ENCODE results near the gene FSCN2. TPM values are rescaled to one million over a fixed set of nuclear protein-coding genes. Genes with fewer than 3 reads are reported as not detected.
A peak's percentile ranks its signal among the peaks of the same experiment; 100 is the strongest.

FSCN2 gene
- total RNA-seq, 2 experiments from 2014 or later: 0.22 to 0.33 TPM

DNA sequence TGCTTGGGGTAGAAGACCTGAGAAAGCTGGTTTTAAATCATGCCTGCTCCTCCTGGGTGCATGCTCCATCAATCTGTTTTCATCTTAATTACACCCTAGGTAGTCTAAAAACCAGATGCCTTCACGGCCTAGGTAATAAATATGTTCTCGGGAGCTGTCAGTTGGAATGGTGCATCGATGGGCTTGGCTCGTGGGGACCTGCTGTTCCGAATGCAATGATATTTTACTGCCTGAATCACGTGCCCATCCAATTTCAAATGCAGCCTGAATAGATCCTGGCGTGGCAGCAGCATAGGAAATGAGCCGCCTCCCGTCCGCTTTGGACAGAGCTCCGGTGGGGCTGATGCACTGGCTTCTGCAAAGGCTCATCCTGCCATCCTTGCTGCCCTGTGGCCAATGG lies 42.8 kb downstream of the FSCN2 start:
- Mint-ChIP-seq H3K9me3 (no peaks in the 10 kb centered on the region), H3K27me3 (no peaks in the 10 kb centered on the region), H3K4me3 (no peak overlapping the region), H3K4me1 (no peaks in the 10 kb centered on the region), H3K36me3 (ENCODE audit: low read depth) (peaks cover 22% of the 10 kb centered on the region), H3K27ac (no peak overlapping the region)
- no peak for DNase-seq
- POLR2A ChIA-PET: no interaction called here
- CTCF ChIA-PET: no interaction called here

DNA sequence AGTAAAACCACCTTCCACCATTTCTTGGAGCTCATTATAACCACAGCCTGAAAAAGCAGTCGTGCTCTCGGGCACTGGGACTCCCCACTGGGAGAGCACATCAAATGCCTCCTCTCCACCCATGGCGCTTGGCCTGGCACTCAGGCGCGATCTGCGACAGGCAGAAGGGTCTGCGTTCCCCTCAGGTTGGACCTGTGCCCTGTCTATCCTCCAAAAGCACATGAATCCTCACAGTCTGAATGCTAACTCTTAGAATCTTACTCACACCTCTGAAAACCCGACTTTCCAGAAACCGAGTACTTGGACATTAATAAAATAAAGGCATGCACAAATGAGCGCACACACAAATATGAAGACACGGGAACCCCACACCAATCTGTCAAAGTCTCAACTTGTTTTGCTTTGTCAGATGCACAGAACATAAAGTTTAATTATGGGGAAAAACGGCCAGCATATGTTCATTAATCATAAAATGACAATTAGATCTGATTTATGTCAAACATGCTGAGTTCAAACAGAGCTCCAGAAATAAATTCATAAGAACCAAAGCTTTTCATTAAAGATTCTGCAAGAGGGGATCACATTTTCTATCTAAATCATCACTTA lies 44.5 kb downstream of the FSCN2 start:
- Mint-ChIP-seq H3K36me3 (ENCODE audit: low read depth) (peaks cover 21% of the 10 kb centered on the region), H3K27me3 (no peaks in the 10 kb centered on the region), H3K4me1 (no peaks in the 10 kb centered on the region), H3K4me3 (no peak overlapping the region), H3K9me3 (no peaks in the 10 kb centered on the region), H3K27ac (no peak overlapping the region)
- CTCF ChIA-PET: interaction anchor here (1.7 kb wide), 1 partner anchor 87 kb away, joined by 3 read pairs; no protein-coding TSS in a partner anchor
- DNase-seq: no peak
- POLR2A ChIA-PET: no interaction called here

- CTCF ChIA-PET: interaction anchor here (0.8 to 1.7 kb wide), 2 partner anchors 22 to 86 kb away, joined by 3 read pairs; partner anchors contain the start of gene FAAP100
- Mint-ChIP-seq H3K36me3 (ENCODE audit: low read depth) (peaks cover 11% of the 10 kb centered on the region), H3K4me1 (no peaks in the 10 kb centered on the region), H3K4me3 (no peak overlapping the region), H3K27me3 (no peaks in the 10 kb centered on the region), H3K27ac (peak overlapping the region; percentile 20), H3K9me3 (no peaks in the 10 kb centered on the region)
- DNase-seq: no peak
- POLR2A ChIA-PET: no interaction called here
These were observed 45.8 kb downstream of the FSCN2 start for GRCh38 chr17:81573794-81574642.

- H3K27me3 Mint-ChIP-seq: no peaks in the 10 kb centered on the region
- H3K4me1 Mint-ChIP-seq: peaks cover 3% of the 10 kb centered on the region
- POLR2A ChIA-PET: no interaction called here
- H3K9me3 Mint-ChIP-seq: no peaks in the 10 kb centered on the region
- CTCF ChIA-PET: interaction anchor here (0.8 kb wide), 1 partner anchor 22 kb away, joined by 3 read pairs; the partner anchor contains the start of gene FAAP100
- no peak overlapping the region for H3K27ac Mint-ChIP-seq
- H3K4me3 Mint-ChIP-seq: no peak overlapping the region
- H3K36me3 Mint-ChIP-seq (ENCODE audit: low read depth): peaks cover 13% of the 10 kb centered on the region
- no peak for DNase-seq
These were observed 46.4 kb downstream of the FSCN2 start for GRCh38 chr17:81574643-81574956.

GRCh38 chr17:81575836-81576235 lies 47.7 kb downstream of the FSCN2 start:
- Mint-ChIP-seq H3K4me3 (no peak overlapping the region), H3K36me3 (ENCODE audit: low read depth) (peaks cover 15% of the 10 kb centered on the region), H3K9me3 (no peaks in the 10 kb centered on the region), H3K4me1 (peaks cover 8% of the 10 kb centered on the region), H3K27me3 (no peaks in the 10 kb centered on the region), H3K27ac (no peak overlapping the region)
- no peak for DNase-seq
- ChIA-PET POLR2A (no interaction called here), CTCF (no interaction called here)

- no peaks in the 10 kb centered on the region for H3K9me3 Mint-ChIP-seq
These were observed 48.6 kb downstream of the FSCN2 start for GRCh38 chr17:81576621-81577277.

DNA sequence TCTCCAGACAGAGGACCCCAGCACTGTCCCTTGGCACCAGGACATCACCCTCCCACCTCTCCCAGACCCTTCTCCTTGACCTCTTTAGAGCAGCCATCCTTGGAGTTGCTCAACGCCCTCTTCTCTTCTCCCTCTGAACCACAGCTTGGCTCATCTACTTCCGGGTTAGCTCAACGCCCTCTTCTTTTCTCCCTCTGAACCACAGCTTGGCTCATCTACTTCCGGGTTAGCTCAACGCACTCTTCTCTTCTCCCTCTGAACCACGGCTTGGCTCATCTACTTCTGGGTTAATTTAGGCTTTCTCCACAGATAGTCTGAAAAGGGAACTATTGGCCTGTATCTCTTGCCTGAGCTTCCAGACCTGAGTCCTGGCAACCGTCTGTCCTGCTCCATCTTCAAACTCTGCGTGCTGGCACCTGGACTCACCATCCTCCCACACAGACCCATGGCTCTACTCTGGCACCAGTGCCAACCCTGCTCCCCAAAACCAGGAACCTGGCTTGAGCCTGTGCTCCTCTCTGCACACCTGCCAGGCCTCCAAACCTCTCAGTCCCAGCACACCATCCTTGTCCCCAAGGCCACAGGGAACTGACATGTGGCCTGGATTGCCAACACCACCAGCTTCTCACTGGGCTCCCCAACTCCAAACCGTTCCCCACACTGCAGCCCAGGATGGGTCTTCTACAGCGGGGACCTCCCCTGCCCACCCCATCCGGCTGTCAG lies 49.3 kb downstream of the FSCN2 start:
- Mint-ChIP-seq H3K9me3 (no peaks in the 10 kb centered on the region), H3K27ac (peak overlapping the region; percentile 68), H3K4me1 (peaks cover 8% of the 10 kb centered on the region), H3K27me3 (no peaks in the 10 kb centered on the region), H3K36me3 (ENCODE audit: low read depth) (peaks cover 11% of the 10 kb centered on the region), H3K4me3 (no peak overlapping the region)
- no peak for DNase-seq
- POLR2A ChIA-PET: no interaction called here
- CTCF ChIA-PET: interaction anchor here (1.3 kb wide), 1 partner anchor 20 kb away, joined by 5 read pairs; no protein-coding TSS in a partner anchor

More at GRCh38 chr17:81576621-81577277, 48.6 kb downstream of the FSCN2 start:
- POLR2A ChIA-PET: no interaction called here
- Mint-ChIP-seq H3K36me3 (ENCODE audit: low read depth) (peaks cover 12% of the 10 kb centered on the region), H3K4me1 (peaks cover 8% of the 10 kb centered on the region), H3K27me3 (no peaks in the 10 kb centered on the region), H3K4me3 (no peak overlapping the region), H3K27ac (no peak overlapping the region)
- DNase-seq: no peak
- CTCF ChIA-PET: interaction anchor here (1.3 kb wide), 1 partner anchor 21 kb away, joined by 5 read pairs; no protein-coding TSS in a partner anchor

- H3K36me3 Mint-ChIP-seq (ENCODE audit: low read depth): peaks cover 11% of the 10 kb centered on the region
- DNase-seq: no peak
- peaks cover 8% of the 10 kb centered on the region for H3K4me1 Mint-ChIP-seq
- H3K27me3 Mint-ChIP-seq: no peaks in the 10 kb centered on the region
- H3K27ac Mint-ChIP-seq: no peak overlapping the region
- ChIA-PET POLR2A (no interaction called here), CTCF (no interaction called here)
- H3K9me3 Mint-ChIP-seq: no peaks in the 10 kb centered on the region
- H3K4me3 Mint-ChIP-seq: no peak overlapping the region
These were observed 49.9 kb downstream of the FSCN2 start for GRCh38 chr17:81578038-81578441.

DNA sequence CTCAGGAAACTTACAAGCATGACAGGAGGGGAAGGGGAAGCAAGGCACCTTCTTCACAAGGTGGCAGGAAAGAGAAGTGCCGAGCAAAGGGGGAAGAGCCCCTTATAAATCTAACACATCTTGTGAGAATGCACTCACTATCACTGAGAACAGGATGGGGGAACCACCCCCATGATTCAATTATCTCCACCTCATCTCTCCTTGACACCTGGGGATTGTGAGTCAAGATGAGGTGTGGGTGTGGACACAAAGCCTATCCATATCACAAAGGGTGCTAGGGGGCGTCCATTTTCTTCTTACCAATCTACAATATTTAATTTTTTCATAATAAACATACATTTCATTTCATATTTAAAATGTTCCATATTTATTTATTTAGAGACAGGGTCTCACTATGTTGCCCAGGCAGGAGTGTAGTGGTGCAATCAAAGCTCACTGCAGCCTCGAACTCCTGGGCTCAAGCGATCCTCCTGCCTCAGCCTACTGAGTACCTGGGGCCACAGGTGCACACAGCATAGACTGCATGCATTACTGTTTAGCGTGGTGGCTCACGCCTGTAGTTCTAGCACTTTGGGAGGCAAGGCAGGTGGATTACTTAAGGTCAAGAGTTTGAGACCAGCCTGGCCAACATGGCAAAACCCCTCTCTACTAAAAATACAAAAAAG lies 50.5 kb downstream of the FSCN2 start:
- ChIA-PET CTCF (interaction anchor here (1.1 kb wide), 1 partner anchor 43 kb away, joined by 3 read pairs; no protein-coding TSS in a partner anchor), POLR2A (no interaction called here)
- Mint-ChIP-seq H3K36me3 (ENCODE audit: low read depth) (peaks cover 13% of the 10 kb centered on the region), H3K27ac (no peak overlapping the region), H3K4me1 (peaks cover 8% of the 10 kb centered on the region), H3K9me3 (no peaks in the 10 kb centered on the region), H3K4me3 (no peak overlapping the region), H3K27me3 (no peaks in the 10 kb centered on the region)
- DNase-seq: no peak

- POLR2A ChIA-PET: no interaction called here
- no peak overlapping the region for H3K27ac Mint-ChIP-seq
These were observed 51.1 kb downstream of the FSCN2 start for GRCh38 chr17:81579298-81579697.

GRCh38 chr17:81579821-81580321 lies 51.7 kb downstream of the FSCN2 start:
- no peak for DNase-seq
- H3K9me3 Mint-ChIP-seq: no peaks in the 10 kb centered on the region
- peaks cover 18% of the 10 kb centered on the region for H3K36me3 Mint-ChIP-seq (ENCODE audit: low read depth)
- no peak overlapping the region for H3K4me3 Mint-ChIP-seq
- H3K4me1 Mint-ChIP-seq: peaks cover 8% of the 10 kb centered on the region
- ChIA-PET POLR2A (no interaction called here), CTCF (interaction anchor here (0.6 to 2.0 kb wide), 4 partner anchors 15 to 133 kb away, joined by 3 to 6 read pairs (median 3); no protein-coding TSS in a partner anchor)
- no peak overlapping the region for H3K27ac Mint-ChIP-seq
- no peaks in the 10 kb centered on the region for H3K27me3 Mint-ChIP-seq

More at GRCh38 chr17:81579298-81579697, 51.1 kb downstream of the FSCN2 start:
- Mint-ChIP-seq H3K4me3 (no peak overlapping the region), H3K9me3 (no peaks in the 10 kb centered on the region), H3K36me3 (ENCODE audit: low read depth) (peaks cover 15% of the 10 kb centered on the region), H3K27me3 (no peaks in the 10 kb centered on the region), H3K4me1 (peaks cover 8% of the 10 kb centered on the region)
- CTCF ChIA-PET: interaction anchor here (0.6 to 2.0 kb wide), 4 partner anchors 16 to 133 kb away, joined by 3 to 6 read pairs (median 3); no protein-coding TSS in a partner anchor
- no peak for DNase-seq

- H3K4me1 Mint-ChIP-seq: peaks cover 8% of the 10 kb centered on the region
- H3K36me3 Mint-ChIP-seq (ENCODE audit: low read depth): peaks cover 22% of the 10 kb centered on the region
- CTCF ChIA-PET: interaction anchor here (1.4 to 2.0 kb wide), 2 partner anchors 14 to 19 kb away, joined by 3 to 6 read pairs; no protein-coding TSS in a partner anchor
- DNase-seq: no peak
- H3K27me3 Mint-ChIP-seq: no peaks in the 10 kb centered on the region
- H3K4me3 Mint-ChIP-seq: no peak overlapping the region
- H3K27ac Mint-ChIP-seq: peak overlapping the region; percentile 55
- H3K9me3 Mint-ChIP-seq: no peaks in the 10 kb centered on the region
- POLR2A ChIA-PET: no interaction called here
These were observed 52.3 kb downstream of the FSCN2 start for GRCh38 chr17:81580481-81580880.

Measured in activated CD4-positive, alpha-beta T cell treated with anti-CD3 and anti-CD28 coated beads, Interleukin-2, amount 10 ng/mL, durations not matched to agents 7 days and 5 days (primary cell).